ENCODE results near the gene ARRB1. TPM values are rescaled to one million over a fixed set of nuclear protein-coding genes. Genes with fewer than 3 reads are reported as not detected.

ARRB1 gene
- total RNA-seq, 1 experiment from 2014 or later: 24.2 TPM

DNA sequence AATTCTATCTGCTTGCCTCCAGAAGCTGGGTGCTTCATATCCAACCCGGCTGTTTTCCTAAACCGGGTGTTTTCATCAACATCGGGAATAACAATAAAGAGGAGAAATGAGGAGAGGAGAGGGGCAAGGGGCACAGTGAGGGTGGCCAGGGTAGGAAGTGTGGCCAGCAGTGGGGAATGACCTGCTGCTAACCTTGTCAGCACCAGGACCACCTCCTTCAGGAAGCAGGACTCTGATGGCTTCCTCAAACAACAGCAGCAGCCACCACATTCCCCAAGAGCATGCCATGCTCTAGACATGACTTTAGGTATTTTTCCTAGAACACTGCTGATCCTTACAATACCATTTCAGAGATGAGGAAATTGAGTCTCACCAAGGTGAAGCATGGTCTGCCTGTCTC lies 58.5 kb downstream of the ARRB1 start:
- RAD21 ChIA-PET (ENCODE audit: low non-redundant PET in 1 of 2, low total read pairs in 2 of 2, uncharacterized antibody in 2 of 2, unreplicated experiment in 2 of 2): no interaction called here
- Histone ChIP-seq H4K20me1 (ENCODE audit: insufficient read depth) (no peaks in the 10 kb centered on the region), H3K4me2 (ENCODE audit: low read length) (no peak overlapping the region), H3K27me3 (ENCODE audit: insufficient read depth, low read length) (no peaks in the 10 kb centered on the region), H3K79me2 (ENCODE audit: insufficient read depth, low read length) (no peaks in the 10 kb centered on the region), H3K36me3 (ENCODE audit: control insufficient read depth in 1 of 2, insufficient read depth in 2 of 2, low read length in 2 of 2) (no peaks in the 10 kb centered on the region), H3K27ac (ENCODE audit: low read depth, low read length) (no peak overlapping the region), H3K9me2 (ENCODE audit: insufficient read depth) (no peaks in the 10 kb centered on the region), H3K9me3 (ENCODE audit: control insufficient read depth in 1 of 2, insufficient read depth in 1 of 2, low read depth in 1 of 2, low read length in 2 of 2) (no peaks in the 10 kb centered on the region), H2AFZ (ENCODE audit: low read depth, low read length, poor library complexity, severe bottlenecking) (no peak overlapping the region), H3K4me3 (replicated peaks in 1 of 2; ENCODE audit: low read depth in 1 of 2, low read length in 2 of 2) (no peak overlapping the region), H3K4me1 (ENCODE audit: control insufficient read depth in 1 of 2, insufficient read depth in 2 of 2, low read length in 2 of 2) (no peaks in the 10 kb centered on the region), H3K9ac (ENCODE audit: low read length) (no peak overlapping the region)
- intact Hi-C loops (cut with micrococcal nuclease): no loop called here
- ATAC-seq (no peak), DNase-seq (ENCODE audit: low read depth, low spot score) (no peak)
- TF ChIP-seq TCF7L2 (IDR thresholded peaks at IDR 0.05; ENCODE audit: borderline replicate concordance, extremely low read depth, insufficient read depth, insufficient read length): no peak
- no peak for TF ChIP-seq EGR1 (IDR thresholded peaks at IDR 0.05; ENCODE audit: low read depth)
- TF ChIP-seq, protein P1, sequence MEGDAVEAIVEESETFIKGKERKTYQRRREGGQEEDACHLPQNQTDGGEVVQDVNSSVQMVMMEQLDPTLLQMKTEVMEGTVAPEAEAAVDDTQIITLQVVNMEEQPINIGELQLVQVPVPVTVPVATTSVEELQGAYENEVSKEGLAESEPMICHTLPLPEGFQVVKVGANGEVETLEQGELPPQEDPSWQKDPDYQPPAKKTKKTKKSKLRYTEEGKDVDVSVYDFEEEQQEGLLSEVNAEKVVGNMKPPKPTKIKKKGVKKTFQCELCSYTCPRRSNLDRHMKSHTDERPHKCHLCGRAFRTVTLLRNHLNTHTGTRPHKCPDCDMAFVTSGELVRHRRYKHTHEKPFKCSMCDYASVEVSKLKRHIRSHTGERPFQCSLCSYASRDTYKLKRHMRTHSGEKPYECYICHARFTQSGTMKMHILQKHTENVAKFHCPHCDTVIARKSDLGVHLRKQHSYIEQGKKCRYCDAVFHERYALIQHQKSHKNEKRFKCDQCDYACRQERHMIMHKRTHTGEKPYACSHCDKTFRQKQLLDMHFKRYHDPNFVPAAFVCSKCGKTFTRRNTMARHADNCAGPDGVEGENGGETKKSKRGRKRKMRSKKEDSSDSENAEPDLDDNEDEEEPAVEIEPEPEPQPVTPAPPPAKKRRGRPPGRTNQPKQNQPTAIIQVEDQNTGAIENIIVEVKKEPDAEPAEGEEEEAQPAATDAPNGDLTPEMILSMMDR (IDR thresholded peaks at IDR 0.05 in 2 of 3, conservative IDR thresholded peaks at IDR 0.05 in 1 of 3; ENCODE audit: borderline replicate concordance in 1 of 3, insufficient read depth in 1 of 3, low read depth in 2 of 3, low read length in 2 of 3): no peak
- no peak for TF ChIP-seq ZFX (IDR thresholded peaks at IDR 0.05)
- no peak for TF ChIP-seq SP1 (IDR thresholded peaks at IDR 0.05; ENCODE audit: low read depth)
- TF ChIP-seq RAD21 (IDR thresholded peaks at IDR 0.05; ENCODE audit: low read depth): no peak
- CTCF ChIA-PET: no interaction called here
- no TSS peak for BruUV-seq (replicated peaks)
- POLR2A ChIA-PET: no interaction called here

- RAD21 ChIA-PET (ENCODE audit: low non-redundant PET in 1 of 2, low total read pairs in 2 of 2, uncharacterized antibody in 2 of 2, unreplicated experiment in 2 of 2): no interaction called here
- no TSS peak for BruUV-seq (replicated peaks)
- Histone ChIP-seq H3K79me2 (ENCODE audit: insufficient read depth, low read length) (no peaks in the 10 kb centered on the region), H3K27ac (ENCODE audit: low read depth, low read length) (no peak overlapping the region), H3K9me3 (ENCODE audit: control insufficient read depth in 1 of 2, insufficient read depth in 1 of 2, low read depth in 1 of 2, low read length in 2 of 2) (no peaks in the 10 kb centered on the region), H3K4me3 (replicated peaks in 1 of 2; ENCODE audit: low read depth in 1 of 2, low read length in 2 of 2) (no peak overlapping the region), H3K9me2 (ENCODE audit: insufficient read depth) (no peaks in the 10 kb centered on the region), H2AFZ (ENCODE audit: low read depth, low read length, poor library complexity, severe bottlenecking) (no peak overlapping the region), H3K9ac (ENCODE audit: low read length) (no peak overlapping the region), H3K4me2 (ENCODE audit: low read length) (no peak overlapping the region), H3K27me3 (ENCODE audit: insufficient read depth, low read length) (no peaks in the 10 kb centered on the region), H3K4me1 (ENCODE audit: control insufficient read depth in 1 of 2, insufficient read depth in 2 of 2, low read length in 2 of 2) (no peaks in the 10 kb centered on the region), H4K20me1 (ENCODE audit: insufficient read depth) (no peaks in the 10 kb centered on the region), H3K36me3 (ENCODE audit: control insufficient read depth in 1 of 2, insufficient read depth in 2 of 2, low read length in 2 of 2) (no peaks in the 10 kb centered on the region)
- intact Hi-C loops (cut with micrococcal nuclease): no loop called here
- POLR2A ChIA-PET: no interaction called here
- CTCF ChIA-PET: no interaction called here
- DNase-seq (ENCODE audit: low read depth, low spot score) (no peak), ATAC-seq (no peak)
- TF ChIP-seq REST (IDR thresholded peaks at IDR 0.05; ENCODE audit: low read depth) (no peak), FOSL1 (IDR thresholded peaks at IDR 0.05; ENCODE audit: low read depth) (no peak), SP1 (IDR thresholded peaks at IDR 0.05; ENCODE audit: low read depth) (no peak), SRF (IDR thresholded peaks at IDR 0.05; ENCODE audit: low read depth) (no peak), RAD21 (IDR thresholded peaks at IDR 0.05; ENCODE audit: low read depth) (no peak), JUND (IDR thresholded peaks at IDR 0.05) (no peak), EZH2phosphoT487 (IDR thresholded peaks at IDR 0.05; ENCODE audit: borderline replicate concordance) (no peak), ATF3 (IDR thresholded peaks at IDR 0.05) (no peak), POLR2AphosphoS5 (IDR thresholded peaks at IDR 0.05; ENCODE audit: low read depth, low read length) (no peak), ZFX (IDR thresholded peaks at IDR 0.05) (no peak)
- TF ChIP-seq, protein P1 (IDR thresholded peaks at IDR 0.05 in 2 of 3, conservative IDR thresholded peaks at IDR 0.05 in 1 of 3; ENCODE audit: borderline replicate concordance in 1 of 3, insufficient read depth in 1 of 3, low read depth in 2 of 3, low read length in 2 of 3): no peak
Observed at GRCh38 chr11:75291741-75292140, 59.7 kb downstream of the ARRB1 start.
